DOHH2 (cell line): ENCODE measurements around the gene CLCN2.

ENCODE experiments used
- EZH2phosphoT487 ChIP-seq: fragments of 200-600 bp; sonication (generic); IDR thresholded peaks from 2 replicates; pipeline ENCODE4 v1.6.1; 2017; ENCODE audit warnings: borderline replicate concordance, mild to moderate bottlenecking, antibody characterized with exemption, low read length, moderate library complexity, mixed read lengths
- TF ChIP-seq, protein P1 (sequence below): fragments of 200-600 bp; sonication (generic); IDR thresholded peaks from one replicate; pipeline ENCODE4 v1.5.1; 2014; ENCODE audit warnings: antibody characterized with exemption, mild to moderate bottlenecking, low read depth, low read length; ENCODE audit not compliant: poor library complexity, severe bottlenecking

DNA sequence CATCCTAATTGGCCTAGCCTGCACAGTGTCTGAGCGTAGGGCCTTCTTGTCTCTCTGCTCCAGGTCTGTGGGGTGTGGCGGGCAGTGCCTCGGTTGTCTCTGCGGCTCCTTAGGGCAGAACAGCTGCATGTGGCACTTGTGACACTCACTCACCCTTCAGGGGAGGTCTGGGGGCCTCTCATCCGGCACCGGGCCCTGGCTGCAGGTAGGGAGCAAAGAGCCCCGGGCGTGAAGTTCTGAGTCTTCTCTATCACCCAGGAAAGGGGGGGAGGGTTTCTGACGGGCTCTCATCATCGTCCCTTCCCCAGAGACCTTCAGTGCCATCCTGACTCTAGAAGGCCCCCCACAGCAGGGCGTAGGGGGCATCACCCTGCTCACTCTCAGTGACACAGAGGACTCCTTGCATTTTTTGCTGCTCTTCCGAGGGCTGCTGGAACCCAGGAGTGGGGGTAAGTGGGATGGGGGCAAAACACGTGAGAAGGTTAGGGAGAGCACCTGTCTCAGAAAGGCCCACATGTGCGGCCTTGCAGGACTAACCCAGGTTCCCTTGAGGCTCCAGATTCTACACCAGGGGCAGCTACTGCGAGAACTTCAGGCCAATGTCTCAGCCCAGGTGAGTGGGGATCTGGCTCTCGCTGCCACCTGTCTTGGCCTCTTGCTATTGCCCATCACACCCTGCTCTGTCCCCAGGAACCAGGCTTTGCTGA is 21.1 kb upstream of the CLCN2 start:
- TF ChIP-seq, protein P1, sequence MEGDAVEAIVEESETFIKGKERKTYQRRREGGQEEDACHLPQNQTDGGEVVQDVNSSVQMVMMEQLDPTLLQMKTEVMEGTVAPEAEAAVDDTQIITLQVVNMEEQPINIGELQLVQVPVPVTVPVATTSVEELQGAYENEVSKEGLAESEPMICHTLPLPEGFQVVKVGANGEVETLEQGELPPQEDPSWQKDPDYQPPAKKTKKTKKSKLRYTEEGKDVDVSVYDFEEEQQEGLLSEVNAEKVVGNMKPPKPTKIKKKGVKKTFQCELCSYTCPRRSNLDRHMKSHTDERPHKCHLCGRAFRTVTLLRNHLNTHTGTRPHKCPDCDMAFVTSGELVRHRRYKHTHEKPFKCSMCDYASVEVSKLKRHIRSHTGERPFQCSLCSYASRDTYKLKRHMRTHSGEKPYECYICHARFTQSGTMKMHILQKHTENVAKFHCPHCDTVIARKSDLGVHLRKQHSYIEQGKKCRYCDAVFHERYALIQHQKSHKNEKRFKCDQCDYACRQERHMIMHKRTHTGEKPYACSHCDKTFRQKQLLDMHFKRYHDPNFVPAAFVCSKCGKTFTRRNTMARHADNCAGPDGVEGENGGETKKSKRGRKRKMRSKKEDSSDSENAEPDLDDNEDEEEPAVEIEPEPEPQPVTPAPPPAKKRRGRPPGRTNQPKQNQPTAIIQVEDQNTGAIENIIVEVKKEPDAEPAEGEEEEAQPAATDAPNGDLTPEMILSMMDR = no peak
- TF ChIP-seq EZH2phosphoT487 = no peak
